ENCODE results near the gene RBM20.

DNA sequence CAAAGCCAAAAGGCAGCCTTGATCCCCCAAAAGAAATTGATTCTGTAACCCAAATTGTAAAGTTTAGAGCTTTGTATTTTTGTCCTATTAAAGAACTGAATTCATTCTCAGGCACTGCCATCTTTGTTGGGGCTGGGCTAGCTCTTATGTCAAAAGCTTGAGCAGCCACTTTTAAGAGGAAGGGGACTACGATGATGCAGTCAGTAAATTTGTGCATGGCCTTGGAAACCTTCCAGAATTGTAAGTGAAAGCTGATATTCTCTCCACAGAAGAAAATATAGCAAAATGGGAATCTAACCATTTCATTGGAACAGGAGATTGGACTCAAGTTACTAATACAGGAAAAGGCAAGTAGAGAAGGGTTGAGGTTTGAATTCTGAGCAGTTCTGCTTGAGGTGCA, 50.1 kb downstream of the RBM20 start:
- TF ChIP-seq, protein P1, sequence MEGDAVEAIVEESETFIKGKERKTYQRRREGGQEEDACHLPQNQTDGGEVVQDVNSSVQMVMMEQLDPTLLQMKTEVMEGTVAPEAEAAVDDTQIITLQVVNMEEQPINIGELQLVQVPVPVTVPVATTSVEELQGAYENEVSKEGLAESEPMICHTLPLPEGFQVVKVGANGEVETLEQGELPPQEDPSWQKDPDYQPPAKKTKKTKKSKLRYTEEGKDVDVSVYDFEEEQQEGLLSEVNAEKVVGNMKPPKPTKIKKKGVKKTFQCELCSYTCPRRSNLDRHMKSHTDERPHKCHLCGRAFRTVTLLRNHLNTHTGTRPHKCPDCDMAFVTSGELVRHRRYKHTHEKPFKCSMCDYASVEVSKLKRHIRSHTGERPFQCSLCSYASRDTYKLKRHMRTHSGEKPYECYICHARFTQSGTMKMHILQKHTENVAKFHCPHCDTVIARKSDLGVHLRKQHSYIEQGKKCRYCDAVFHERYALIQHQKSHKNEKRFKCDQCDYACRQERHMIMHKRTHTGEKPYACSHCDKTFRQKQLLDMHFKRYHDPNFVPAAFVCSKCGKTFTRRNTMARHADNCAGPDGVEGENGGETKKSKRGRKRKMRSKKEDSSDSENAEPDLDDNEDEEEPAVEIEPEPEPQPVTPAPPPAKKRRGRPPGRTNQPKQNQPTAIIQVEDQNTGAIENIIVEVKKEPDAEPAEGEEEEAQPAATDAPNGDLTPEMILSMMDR (optimal IDR thresholded peaks at IDR 0.05 in 1 of 3, IDR thresholded peaks at IDR 0.05 in 1 of 3, conservative IDR thresholded peaks at IDR 0.05 in 1 of 3; ENCODE audit: extremely low read depth in 1 of 3, insufficient read depth in 2 of 3, low read length in 3 of 3), result no peak
- TF ChIP-seq EZH2 (IDR thresholded peaks at IDR 0.05; ENCODE audit: low read length), result no peak

All from keratinocyte (primary cell).